Measurements from ENCODE around the gene SRSF11. TPM values are rescaled to one million over a fixed set of nuclear protein-coding genes. Genes with fewer than 3 reads are reported as not detected.
A peak's percentile ranks its signal among the peaks of the same experiment; 100 is the strongest.

SRSF11 gene
- total and polyA plus RNA-seq, 2 of the 4 experiments (the other 2 are of a cell fraction), result 94.5 to 149 TPM

DNA sequence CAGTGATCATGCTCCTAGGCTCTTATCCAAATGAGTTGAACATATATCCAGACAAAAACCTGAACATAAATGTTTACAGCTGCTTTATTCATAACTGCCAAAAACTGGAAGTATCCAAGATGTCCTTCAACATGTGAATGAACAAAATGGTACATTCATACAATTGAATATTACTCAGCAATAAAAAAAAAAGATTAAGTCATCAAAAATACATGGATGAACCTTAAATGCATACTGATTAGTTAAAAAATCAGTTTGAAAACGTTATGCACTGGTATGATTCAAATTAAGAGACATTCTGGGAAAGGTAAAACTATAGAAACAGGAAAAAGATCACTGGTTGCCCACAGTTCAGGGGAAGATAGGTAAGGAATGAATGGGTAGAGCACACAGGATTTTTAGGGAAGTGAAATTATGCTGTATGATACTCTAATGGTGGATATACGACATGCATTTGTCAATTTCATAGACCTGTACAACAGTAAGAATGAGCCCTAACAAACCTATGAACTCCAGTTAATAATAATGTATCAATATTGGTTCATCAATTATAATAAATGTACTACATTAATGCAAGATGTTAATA is 18.9 kb upstream of the SRSF11 start:
- POLR2A ChIA-PET (ENCODE audit: unreplicated experiment), result no interaction called here
- Histone ChIP-seq H4K5ac (ENCODE audit: low read depth, low read length) (no peak overlapping the region), H4K20me1 (ENCODE audit: insufficient read depth, low read length) (no peaks in the 10 kb centered on the region), H2AK9ac (replicated peaks; ENCODE audit: low read depth, low read length, poor library complexity) (no peak overlapping the region), H3K9me1 (ENCODE audit: insufficient read depth, low read length) (no peaks in the 10 kb centered on the region; the same call in 1 of the 2 replicates), H3K36me3 (ENCODE audit: control insufficient read depth, insufficient read depth, low read length) (no peaks in the 10 kb centered on the region; the same call in 1 of the 2 replicates), H3K9ac (ENCODE audit: low read depth, low read length) (no peak overlapping the region), H3K14ac (replicated peaks; ENCODE audit: low read depth, low read length) (no peak overlapping the region), H3K56ac (ENCODE audit: extremely low read depth, insufficient read depth, low read length) (no peak overlapping the region), H3K27ac (ENCODE audit: insufficient read depth, low read length) (no peak overlapping the region), H2BK120ac (ENCODE audit: low read depth, low read length) (no peak overlapping the region), H2BK20ac (ENCODE audit: low read depth, low read length) (no peak overlapping the region), H2BK5ac (ENCODE audit: low read depth, low read length, poor library complexity, severe bottlenecking) (no peak overlapping the region), H4K91ac (ENCODE audit: insufficient read depth, low read depth, low read length) (no peak overlapping the region), H2AFZ (replicated peaks; ENCODE audit: low read length, poor library complexity) (no peak overlapping the region), H2AK5ac (ENCODE audit: low read depth, low read length) (no peak overlapping the region), H3K4ac (ENCODE audit: low read depth, low read length) (no peak overlapping the region), H3K23ac (ENCODE audit: low read depth, low read length) (no peak overlapping the region), H3K27me3 (ENCODE audit: control insufficient read depth, insufficient read depth, low read length) (no peaks in the 10 kb centered on the region), H3K4me1 (ENCODE audit: control insufficient read depth, insufficient read depth, low read length) (peaks cover 1% of the 10 kb centered on the region), H3K79me1 (ENCODE audit: low read depth in 1 of 2, low read length in 2 of 2) (peaks cover 6 to 34% of the 10 kb centered on the region in 2 experiments), H4K8ac (ENCODE audit: low read depth in 2 of 2, low read length in 2 of 2) (no peak overlapping the region; a peak in 1 of 4 replicates), H2BK15ac (ENCODE audit: low read depth, low read length) (no peak overlapping the region), H3K18ac (ENCODE audit: low read depth, low read length) (no peak overlapping the region), H3K9me3 (ENCODE audit: control insufficient read depth, insufficient read depth, low read length) (no peaks in the 10 kb centered on the region), H3K4me3 (ENCODE audit: insufficient read depth, low read depth, low read length) (no peak overlapping the region), H3K4me2 (ENCODE audit: low read depth, low read length) (no peak overlapping the region)
- CTCF ChIA-PET, result no interaction called here
- DNase-seq (no peak), ATAC-seq (ENCODE audit: low read depth) (no peak)
- in situ Hi-C loops (cut with MboI; ENCODE audit: low sequenced_read_pairs) (no loop called here), dilution Hi-C loops (cut with HindIII; ENCODE audit: low sequenced_read_pairs, unreplicated experiment) (no loop called here), intact Hi-C loops (cut with micrococcal nuclease) (no loop called here)
- TF ChIP-seq POLR2A (IDR thresholded peaks at IDR 0.05; ENCODE audit: low read depth, low read length) (no peak), FOS (IDR thresholded peaks at IDR 0.05; ENCODE audit: low read depth, low read length) (no peak), MAFK (IDR thresholded peaks at IDR 0.05; ENCODE audit: low read depth, low read length) (peak; percentile 28; the same call in 1 of the 2 replicates), BHLHE40 (IDR thresholded peaks at IDR 0.05; ENCODE audit: low read depth, low read length) (no peak), CHD1 (IDR thresholded peaks at IDR 0.05; ENCODE audit: low read depth, low read length) (no peak), NFE2L2 (IDR thresholded peaks at IDR 0.05; ENCODE audit: low read depth, low read length) (no peak), RFX5 (IDR thresholded peaks at IDR 0.05; ENCODE audit: low read depth, low read length) (no peak)
- TF ChIP-seq, protein P1, sequence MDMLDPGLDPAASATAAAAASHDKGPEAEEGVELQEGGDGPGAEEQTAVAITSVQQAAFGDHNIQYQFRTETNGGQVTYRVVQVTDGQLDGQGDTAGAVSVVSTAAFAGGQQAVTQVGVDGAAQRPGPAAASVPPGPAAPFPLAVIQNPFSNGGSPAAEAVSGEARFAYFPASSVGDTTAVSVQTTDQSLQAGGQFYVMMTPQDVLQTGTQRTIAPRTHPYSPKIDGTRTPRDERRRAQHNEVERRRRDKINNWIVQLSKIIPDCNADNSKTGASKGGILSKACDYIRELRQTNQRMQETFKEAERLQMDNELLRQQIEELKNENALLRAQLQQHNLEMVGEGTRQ (IDR thresholded peaks at IDR 0.05; ENCODE audit: low read depth, low read length), result no peak
- no CpG with 5 or more reads among the region's 2 CpGs for WGBS, 2 experiments (ENCODE audit: extremely low coverage in 2 of 2, insufficient read length in 1 of 2)
- no TSS peak for BruUV-seq (replicated peaks)
